ENCODE results near the gene EEPD1.

DNA sequence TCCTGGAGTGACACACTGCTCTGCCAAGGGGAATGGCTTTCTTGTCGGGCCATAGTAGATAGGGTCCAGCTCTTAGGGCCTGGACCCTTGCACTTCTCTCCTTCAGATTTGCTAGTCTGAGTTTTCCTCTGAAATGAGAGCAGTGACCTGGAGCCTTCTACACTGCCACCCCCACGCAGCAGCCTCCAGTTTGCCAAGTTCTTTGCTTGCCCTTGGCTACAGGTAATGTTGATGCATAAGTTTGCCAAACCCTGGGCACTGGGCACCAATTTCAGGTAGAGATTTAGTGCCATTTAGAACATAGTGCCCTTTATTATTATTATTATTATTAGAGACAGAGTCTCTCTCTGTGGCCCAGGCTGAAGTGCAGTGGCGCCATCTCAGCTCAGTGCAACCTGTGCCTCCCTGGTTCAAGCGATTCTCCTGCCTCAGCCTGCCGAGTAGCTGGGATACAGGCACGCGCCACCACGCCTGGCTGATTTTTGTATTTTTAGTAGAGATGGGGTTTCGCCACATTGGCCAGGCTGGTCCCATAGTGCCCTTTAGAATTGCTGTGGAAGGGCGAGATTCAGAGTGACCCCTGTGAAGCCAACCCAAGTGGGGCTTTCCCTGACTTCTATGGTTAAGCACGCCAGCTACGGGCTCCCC lies 14.5 kb downstream of the EEPD1 start:
- TF ChIP-seq, protein P1, sequence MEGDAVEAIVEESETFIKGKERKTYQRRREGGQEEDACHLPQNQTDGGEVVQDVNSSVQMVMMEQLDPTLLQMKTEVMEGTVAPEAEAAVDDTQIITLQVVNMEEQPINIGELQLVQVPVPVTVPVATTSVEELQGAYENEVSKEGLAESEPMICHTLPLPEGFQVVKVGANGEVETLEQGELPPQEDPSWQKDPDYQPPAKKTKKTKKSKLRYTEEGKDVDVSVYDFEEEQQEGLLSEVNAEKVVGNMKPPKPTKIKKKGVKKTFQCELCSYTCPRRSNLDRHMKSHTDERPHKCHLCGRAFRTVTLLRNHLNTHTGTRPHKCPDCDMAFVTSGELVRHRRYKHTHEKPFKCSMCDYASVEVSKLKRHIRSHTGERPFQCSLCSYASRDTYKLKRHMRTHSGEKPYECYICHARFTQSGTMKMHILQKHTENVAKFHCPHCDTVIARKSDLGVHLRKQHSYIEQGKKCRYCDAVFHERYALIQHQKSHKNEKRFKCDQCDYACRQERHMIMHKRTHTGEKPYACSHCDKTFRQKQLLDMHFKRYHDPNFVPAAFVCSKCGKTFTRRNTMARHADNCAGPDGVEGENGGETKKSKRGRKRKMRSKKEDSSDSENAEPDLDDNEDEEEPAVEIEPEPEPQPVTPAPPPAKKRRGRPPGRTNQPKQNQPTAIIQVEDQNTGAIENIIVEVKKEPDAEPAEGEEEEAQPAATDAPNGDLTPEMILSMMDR (IDR thresholded peaks at IDR 0.05): no peak
- TF ChIP-seq EZH2 (IDR thresholded peaks at IDR 0.05): no peak

Data from neural progenitor cell (in vitro differentiated cells).